PC-9 (cell line): ENCODE measurements around the gene FGF1. TPM values are rescaled to one million over a fixed set of nuclear protein-coding genes. Genes with fewer than 3 reads are reported as not detected.

Source experiments
- BruUV-seq: library from RNA; stranded (reverse); fragments of 400-500 nt; replicated peaks from 2 replicates; lab custom pipeline; 2021; lab: Mats Ljungman, UMichigan
- CTCF ChIA-PET: fragments of 300-600 bp; sonication (Branson Sonifier 250); formaldehyde crosslinking; loops from one replicate; lab custom pipeline; 2022; ENCODE audit warnings: antibody characterized with exemption; lab: Charles Lee
- POLR2A ChIA-PET: fragments of 300-600 bp; sonication (Branson Sonifier 250); formaldehyde crosslinking; loops from one replicate; lab custom pipeline; 2022; ENCODE audit warnings: antibody characterized with exemption; ENCODE audit not compliant: unreplicated experiment; lab: Charles Lee
- DNase-seq, 2 experiments: peaks; one replicate each; pipeline versions ENCODE4 v3.0.0 to v3.0.0-alpha.2; 2015 to 2022; ENCODE audit warnings: mixed read lengths in 1 of 2
- H2AFZ ChIP-seq: fragments of 200-600 bp; sonication (generic); 2 replicates; pipeline ENCODE4 v1.8.1; 2017; ENCODE audit warnings: antibody characterized with exemption
- H3F3A ChIP-seq: fragments of 200-600 bp; sonication (generic); 2 replicates; pipeline ENCODE4 v1.8.1; 2017; ENCODE audit warnings: antibody characterized with exemption, mild to moderate bottlenecking, low read depth; ENCODE audit not compliant: insufficient read depth
- H3K27ac ChIP-seq: fragments of 200-600 bp; sonication (generic); 2 replicates; pipeline ENCODE4 v1.6.1; 2016; ENCODE audit warnings: mixed run types
- H3K27me3 ChIP-seq: fragments of 200-600 bp; sonication (generic); 2 replicates; pipeline ENCODE4 v1.6.1; 2016; ENCODE audit warnings: low read depth, mixed run types; ENCODE audit not compliant: insufficient read depth
- H3K36me3 ChIP-seq: fragments of 200-600 bp; sonication (generic); 2 replicates; pipeline ENCODE4 v1.6.1; 2016; ENCODE audit warnings: low read depth, mixed run types
- H3K4me1 ChIP-seq: fragments of 200-600 bp; sonication (generic); replicated peaks from 2 replicates; pipeline ENCODE4 v1.6.1; 2016; ENCODE audit warnings: mixed run types; ENCODE audit not compliant: insufficient read depth
- H3K4me2 ChIP-seq: fragments of 200-600 bp; sonication (generic); 2 replicates; pipeline ENCODE4 v1.6.1; 2017; ENCODE audit warnings: mixed run types
- H3K4me3 ChIP-seq: fragments of 200-600 bp; sonication (generic); 2 replicates; pipeline ENCODE4 v1.6.1; 2016; ENCODE audit warnings: mixed run types
- H3K79me2 ChIP-seq: fragments of 200-600 bp; sonication (generic); 2 replicates; pipeline ENCODE4 v1.6.1; 2017; ENCODE audit warnings: low read depth, mixed run types
- H3K9me2 ChIP-seq: fragments of 200-600 bp; sonication (generic); 2 replicates; pipeline ENCODE4 v1.8.1; 2017; ENCODE audit warnings: mild to moderate bottlenecking; ENCODE audit not compliant: insufficient read depth
- H3K9me3 ChIP-seq: fragments of 200-600 bp; sonication (generic); 2 replicates; pipeline ENCODE4 v1.8.1; 2016; ENCODE audit warnings: low read depth; ENCODE audit not compliant: insufficient read depth
- H4K20me1 ChIP-seq: fragments of 200-600 bp; sonication (generic); 2 replicates; pipeline ENCODE4 v1.8.1; 2017; ENCODE audit not compliant: insufficient read depth
- CTCF ChIP-seq: fragments of 200-600 bp; sonication (generic); conservative IDR thresholded peaks from 2 replicates; pipeline ENCODE4 v1.6.1; 2017; ENCODE audit warnings: mixed run types, antibody characterized with exemption, mild to moderate bottlenecking, moderate library complexity
- EZH2 ChIP-seq: fragments of 200-600 bp; sonication (generic); IDR thresholded peaks from 2 replicates; pipeline ENCODE4 v1.8.0; 2017; ENCODE audit warnings: antibody characterized with exemption, low read depth
- intact Hi-C: fragments of 100-400 bp; cut with micrococcal nuclease; formaldehyde crosslinking; loops from one replicate; pipeline ENCODE4 v1.10.0; 2022; ENCODE audit not compliant: unreplicated experiment
- total RNA-seq: library from RNA; stranded (reverse); gene quantifications from 2 replicates; pipeline ENCODE4 v1.2.3, GENCODE V29; 2021

FGF1 gene
- total RNA-seq, 1 experiment from 2014 or later = 0.44 TPM

GRCh38 chr5:142642427-142642826 is 43.5 kb downstream of the FGF1 start:
- no peak for DNase-seq
- Histone ChIP-seq H3K9me3 (peaks cover 3% of the 10 kb centered on the region; the same call in 1 of the 2 replicates), H3K36me3 (no peaks in the 10 kb centered on the region), H3K4me3 (no peak overlapping the region), H3K4me2 (no peak overlapping the region), H2AFZ (no peak overlapping the region), H3K9me2 (no peaks in the 10 kb centered on the region), H3K79me2 (no peaks in the 10 kb centered on the region), H3K4me1 (peaks cover 22% of the 10 kb centered on the region), H3K27me3 (no peaks in the 10 kb centered on the region), H3K27ac (no peak overlapping the region), H4K20me1 (no peaks in the 10 kb centered on the region), H3F3A (peaks cover 25% of the 10 kb centered on the region)
- ChIA-PET POLR2A (interaction anchor here (0.6 kb wide), 1 partner anchor 376 kb away, joined by 3 read pairs; no protein-coding TSS in a partner anchor), CTCF (no interaction called here)
- TF ChIP-seq EZH2 (no peak), CTCF (no peak)
- BruUV-seq = no TSS peak
- intact Hi-C loops = no loop called here

- Histone ChIP-seq H3K9me2 (no peaks in the 10 kb centered on the region), H3F3A (peaks cover 25% of the 10 kb centered on the region), H3K4me1 (peaks cover 27% of the 10 kb centered on the region), H3K9me3 (peaks cover 3% of the 10 kb centered on the region; the same call in 1 of the 2 replicates), H3K79me2 (no peaks in the 10 kb centered on the region), H4K20me1 (no peaks in the 10 kb centered on the region), H3K4me3 (no peak overlapping the region), H3K36me3 (no peaks in the 10 kb centered on the region), H3K27me3 (no peaks in the 10 kb centered on the region), H3K4me2 (no peak overlapping the region), H3K27ac (no peak overlapping the region), H2AFZ (no peak overlapping the region)
- TF ChIP-seq CTCF = no peak
- no peak for TF ChIP-seq EZH2
- intact Hi-C loops = no loop called here
- no TSS peak for BruUV-seq
- ChIA-PET CTCF (no interaction called here), POLR2A (no interaction called here)
- DNase-seq = no peak
Measured at GRCh38 chr5:142641711-142642110, 44.2 kb downstream of the FGF1 start.

GRCh38 chr5:142640316-142641005 is 45.4 kb downstream of the FGF1 start:
- Histone ChIP-seq H3K9me3 (peaks cover 3% of the 10 kb centered on the region; the same call in 1 of the 2 replicates), H3K9me2 (no peaks in the 10 kb centered on the region), H3K4me1 (peaks cover 30% of the 10 kb centered on the region), H3K4me3 (no peak overlapping the region), H3K27ac (no peak overlapping the region), H4K20me1 (no peaks in the 10 kb centered on the region), H3K27me3 (no peaks in the 10 kb centered on the region), H3K36me3 (no peaks in the 10 kb centered on the region), H3F3A (peaks cover 20% of the 10 kb centered on the region), H2AFZ (no peak overlapping the region), H3K4me2 (no peak overlapping the region), H3K79me2 (no peaks in the 10 kb centered on the region)
- CTCF ChIA-PET = no interaction called here
- TF ChIP-seq CTCF (no peak), EZH2 (no peak)
- no peak for DNase-seq
- POLR2A ChIA-PET = no interaction called here
- no TSS peak for BruUV-seq
- intact Hi-C loops = no loop called here
